Smooth muscle cell (in vitro differentiated cells): Measurements from ENCODE around the gene DGCR6. TPM values are rescaled to one million over a fixed set of nuclear protein-coding genes. Genes with fewer than 3 reads are reported as not detected.
"Not testable (repeated sequence)": the region's sequence is repeated elsewhere in the genome, so short reads cannot be mapped to it uniquely, and the experiment has no call there.

ENCODE experiments used
- DNase-seq: peaks from one replicate; lab custom pipeline; 2025; ENCODE audit not compliant: unreplicated experiment; lab: John Stamatoyannopoulos, UW
- H2AFZ ChIP-seq: fragments of 200-600 bp; sonication (generic); 2 replicates; pipeline ENCODE4 v1.6.0; 2016; ENCODE audit warnings: antibody characterized with exemption, low read depth, mild to moderate bottlenecking
- H3F3A ChIP-seq: fragments of 200-600 bp; sonication (generic); 2 replicates; pipeline ENCODE4 v1.6.0; 2017; ENCODE audit warnings: antibody characterized with exemption, low read depth
- H3K27ac ChIP-seq: fragments of 200-600 bp; sonication (generic); 2 replicates; pipeline ENCODE4 v1.5.1; 2016; ENCODE audit warnings: low read depth, mild to moderate bottlenecking
- H3K27me3 ChIP-seq: fragments of 200-600 bp; sonication (generic); 2 replicates; pipeline ENCODE4 v1.6.1; 2016; ENCODE audit warnings: low read depth, mild to moderate bottlenecking
- H3K36me3 ChIP-seq: fragments of 200-600 bp; sonication (generic); 2 replicates; pipeline ENCODE4 v1.5.1; 2016; ENCODE audit warnings: low read depth
- H3K4me1 ChIP-seq: fragments of 200-600 bp; sonication (generic); 2 replicates; pipeline ENCODE4 v1.5.1; 2016; ENCODE audit warnings: low read depth
- H3K4me2 ChIP-seq: fragments of 200-600 bp; sonication (generic); 2 replicates; pipeline ENCODE4 v1.6.0; 2016; ENCODE audit warnings: mild to moderate bottlenecking
- H3K4me3 ChIP-seq: fragments of 200-600 bp; sonication (generic); 2 replicates; pipeline ENCODE4 v1.5.1; 2016; ENCODE audit warnings: mild to moderate bottlenecking
- H3K79me2 ChIP-seq: fragments of 200-600 bp; sonication (generic); 2 replicates; pipeline ENCODE4 v1.6.0; 2016; ENCODE audit warnings: low read depth, mild to moderate bottlenecking
- H3K9ac ChIP-seq: fragments of 200-600 bp; sonication (generic); 2 replicates; pipeline ENCODE4 v1.6.0; 2016; ENCODE audit warnings: low read depth
- H3K9me3 ChIP-seq: fragments of 200-600 bp; sonication (generic); replicated peaks from 2 replicates; pipeline ENCODE4 v1.5.1; 2016; ENCODE audit warnings: low read depth
- H4K20me1 ChIP-seq: fragments of 200-600 bp; sonication (generic); 2 replicates; pipeline ENCODE4 v1.6.0; 2016; ENCODE audit warnings: low read depth
- whole genome bisulfite sequencing: methylation state at CpG from one replicate; pipeline ENCODE4 v1.1.7; 2016; ENCODE audit warnings: low lambda C conversion rate; 5-methylcytosine and 5-hydroxymethylcytosine counted together
- polyA plus RNA-seq: library from polyadenylated mRNA; unstranded; fragments of >200 nt; fragmentation: Nextera tagmentation; extraction: Ambion mirVana; gene quantifications from 2 replicates; pipeline ENCODE4 v1.2.1, GENCODE V29; 2016
- total RNA-seq: library from RNA; depleted of rRNA; stranded (reverse); fragments of >200 nt; gene quantifications from 2 replicates; pipeline ENCODE4 v1.2.3, GENCODE V29; 2014

DGCR6 gene
- total and polyA plus RNA-seq, 2 experiments from 2014 or later: 3.1 to 4.9 TPM

DNA sequence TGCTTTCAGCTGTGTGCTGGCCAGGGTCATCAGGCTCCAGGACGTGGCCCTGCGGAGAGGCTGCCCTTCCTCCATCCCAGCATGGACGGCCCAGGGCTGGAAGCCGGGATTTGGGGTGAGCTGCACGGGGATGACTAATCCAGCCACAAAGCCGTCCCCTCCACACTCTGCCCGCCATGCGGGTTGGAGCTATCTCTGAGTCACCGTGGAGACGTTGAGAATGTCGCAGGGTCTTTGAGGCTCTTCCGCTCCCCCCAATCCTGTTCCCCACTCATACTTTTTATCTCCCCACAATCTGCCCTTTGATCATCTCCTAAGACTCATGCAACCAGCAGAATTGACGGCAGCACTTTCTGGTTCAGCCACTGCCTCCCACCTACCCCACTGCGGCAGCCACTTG lies 52.6 kb downstream of the DGCR6 start:
- not testable (repeated sequence) for H3K27ac ChIP-seq, H3K79me2 ChIP-seq, H3K27me3 ChIP-seq, H3K4me1 ChIP-seq, H4K20me1 ChIP-seq, H3K4me3 ChIP-seq, H3K9ac ChIP-seq, DNase-seq, H3F3A ChIP-seq, H2AFZ ChIP-seq, H3K9me3 ChIP-seq, H3K36me3 ChIP-seq
- 32% methylated on average over 14 of the region's 14 CpGs for WGBS
- peak overlapping the region; percentile 39 for H3K4me2 ChIP-seq

DNA sequence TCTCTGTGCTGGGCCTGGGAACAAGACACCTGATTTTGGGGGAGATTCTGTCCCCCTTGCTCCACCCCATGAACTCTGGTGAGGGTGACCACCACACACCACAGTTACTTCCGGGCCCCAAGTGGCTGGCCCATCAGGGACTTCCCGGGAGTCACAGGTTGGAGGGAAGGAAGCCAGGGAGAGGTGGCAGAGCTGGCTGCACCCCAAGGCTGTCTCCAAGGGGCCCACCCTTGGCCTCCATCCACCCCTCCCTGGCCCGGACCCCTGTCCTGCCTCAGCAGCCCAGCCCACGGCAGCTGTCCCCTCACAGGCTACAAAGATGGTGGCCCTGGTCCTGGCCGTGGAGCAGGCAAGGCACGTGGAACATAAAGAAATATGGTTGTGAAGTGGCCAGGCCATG lies 53.1 kb downstream of the DGCR6 start:
- not testable (repeated sequence) for H3K79me2 ChIP-seq, H3K4me1 ChIP-seq, H3F3A ChIP-seq, H3K9ac ChIP-seq, H3K9me3 ChIP-seq, H3K27ac ChIP-seq, H3K36me3 ChIP-seq, H2AFZ ChIP-seq, DNase-seq, H4K20me1 ChIP-seq, H3K27me3 ChIP-seq, H3K4me3 ChIP-seq
- WGBS: 91% methylated on average over 6 of the region's 6 CpGs
- H3K4me2 ChIP-seq: peak overlapping the region; percentile 39

DNA sequence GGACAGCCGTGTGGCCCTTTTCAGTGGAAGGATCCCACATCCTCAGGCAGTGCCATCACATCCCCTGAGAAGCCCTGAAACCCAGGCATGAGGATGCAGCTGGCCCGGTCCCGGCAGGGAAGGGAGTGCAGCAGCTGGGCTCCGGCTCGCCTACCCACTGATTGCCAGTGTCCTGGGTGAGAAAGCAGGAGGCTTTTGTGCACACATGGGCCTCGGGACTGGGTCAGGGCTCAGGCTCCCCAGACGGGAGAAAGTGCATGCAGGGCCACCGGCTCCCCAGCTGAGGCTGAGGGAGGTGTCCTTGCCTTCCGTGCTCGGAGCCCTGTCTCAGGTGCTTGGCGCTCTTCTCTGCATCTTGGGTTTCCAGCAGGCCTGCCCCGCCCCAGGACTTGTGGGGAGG lies 53.6 kb downstream of the DGCR6 start:
- DNase-seq: not testable (repeated sequence)

DNA sequence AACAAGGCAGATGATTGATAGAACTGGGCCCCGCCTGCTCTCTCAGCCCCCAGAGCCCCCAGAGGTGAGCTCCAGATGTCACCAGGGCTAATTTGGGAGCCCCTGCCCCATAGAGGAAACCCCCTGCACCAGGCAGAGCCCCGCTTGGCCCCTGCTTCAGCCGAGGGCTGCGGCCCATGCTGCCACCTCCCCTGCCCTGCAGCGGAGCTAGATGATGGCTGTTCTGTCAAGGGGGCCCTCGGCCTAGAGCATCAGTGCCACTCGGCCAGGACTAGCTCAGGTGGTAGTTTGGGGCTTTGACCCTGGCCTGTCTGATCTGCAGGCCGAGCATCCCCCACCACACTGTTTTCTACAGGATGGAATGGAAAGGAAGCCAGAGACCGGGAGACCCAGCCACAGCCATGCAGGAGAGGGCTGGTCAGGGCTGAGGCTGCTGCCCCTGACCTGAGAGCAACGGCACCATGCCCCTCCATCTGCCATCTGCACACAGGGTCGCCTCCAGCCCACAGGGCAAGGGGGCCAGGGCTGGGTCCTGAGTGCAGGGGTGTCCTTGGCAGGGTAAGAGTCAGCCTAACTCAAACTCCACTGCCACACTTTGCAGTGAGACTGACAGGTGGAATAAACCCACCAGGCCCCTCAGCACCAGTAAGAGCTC lies 54.2 kb downstream of the DGCR6 start:
- H3K27me3 ChIP-seq, H3K27ac ChIP-seq: not testable (repeated sequence)

More for the DNA sequence above, 53.6 kb downstream of the DGCR6 start:
- H3K9me3 ChIP-seq, H3K4me2 ChIP-seq, H3K4me3 ChIP-seq, H3K4me1 ChIP-seq, H3K27ac ChIP-seq, H3K27me3 ChIP-seq, H3K36me3 ChIP-seq, H3F3A ChIP-seq, H3K79me2 ChIP-seq, H2AFZ ChIP-seq, H4K20me1 ChIP-seq, H3K9ac ChIP-seq: not testable (repeated sequence)
- 85% methylated on average over 12 of the region's 12 CpGs for WGBS

DNA sequence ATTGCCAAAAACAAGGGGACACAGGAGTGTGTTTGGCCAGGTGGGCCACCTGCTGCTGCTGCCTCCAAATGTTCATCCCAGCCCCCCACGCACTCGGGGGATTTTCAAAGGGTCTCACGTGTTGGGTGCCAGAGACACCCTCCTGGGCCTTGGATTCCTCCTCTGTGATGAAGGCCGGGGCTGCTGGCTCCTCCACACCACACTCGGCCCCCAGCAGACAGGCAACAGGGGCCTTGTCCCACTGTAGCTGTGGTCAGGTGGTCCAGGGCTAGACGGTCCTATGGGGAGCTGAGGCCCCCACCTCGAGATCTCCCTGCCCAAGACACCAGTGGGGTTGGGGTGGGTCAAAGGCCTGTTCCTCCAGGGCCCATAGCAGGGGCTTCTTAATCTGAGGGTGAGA lies 55.1 kb downstream of the DGCR6 start:
- 85% methylated on average over 7 of the region's 7 CpGs for WGBS
- not testable (repeated sequence) for H3F3A ChIP-seq, H3K27me3 ChIP-seq, H3K79me2 ChIP-seq, H3K9ac ChIP-seq, H3K4me2 ChIP-seq, H4K20me1 ChIP-seq, H3K4me3 ChIP-seq, DNase-seq, H3K9me3 ChIP-seq, H3K27ac ChIP-seq, H3K36me3 ChIP-seq, H3K4me1 ChIP-seq, H2AFZ ChIP-seq

More for the DNA sequence above, 54.2 kb downstream of the DGCR6 start:
- not testable (repeated sequence) for H3K4me2 ChIP-seq, DNase-seq, H3K4me3 ChIP-seq, H2AFZ ChIP-seq, H3K79me2 ChIP-seq, H4K20me1 ChIP-seq, H3F3A ChIP-seq, H3K4me1 ChIP-seq, H3K9ac ChIP-seq, H3K36me3 ChIP-seq, H3K9me3 ChIP-seq
- 91% methylated on average over 9 of the region's 11 CpGs for WGBS

Other genes with a start within 250 kb of the DGCR6 start
- 0.18 and 0.45 TPM in 2 replicates for gene PRODH, start 30.0 kb downstream of the DGCR6 start, total RNA-seq
- 0.44 TPM in 1 of 2 replicates, not detected in the other for gene PRODH, start 30.0 kb downstream of the DGCR6 start, polyA plus RNA-seq
- 29.0 and 46.7 TPM in 2 replicates for gene DGCR2, start 216.1 kb downstream of the DGCR6 start, total RNA-seq
- gene DGCR2, start 216.1 kb downstream of the DGCR6 start, polyA plus RNA-seq: 53.2 and 54.7 TPM in 2 replicates
- gene TSSK2, start 225.0 kb downstream of the DGCR6 start, total RNA-seq: not detected in 2 replicates
- not detected in 2 replicates for gene TSSK2, start 225.0 kb downstream of the DGCR6 start, polyA plus RNA-seq
- gene ESS2, start 238.3 kb downstream of the DGCR6 start, total RNA-seq: 9.2 and 14.8 TPM in 2 replicates
- 12.9 and 18.2 TPM in 2 replicates for gene ESS2, start 238.3 kb downstream of the DGCR6 start, polyA plus RNA-seq
- gene GSC2, start 244.0 kb downstream of the DGCR6 start, total RNA-seq: not detected in 2 replicates
- gene GSC2, start 244.0 kb downstream of the DGCR6 start, polyA plus RNA-seq: not detected in 2 replicates